OCI-LY7 (cell line): ENCODE data around the gene KPNA2. TPM values are rescaled to one million over a fixed set of nuclear protein-coding genes. Genes with fewer than 3 reads are reported as not detected.

Experiments used
- BruUV-seq: library from RNA; stranded (reverse); fragments of 400-500 nt; replicated peaks from 2 replicates; lab custom pipeline; 2021; lab: Mats Ljungman, UMichigan
- CTCF ChIA-PET: fragments of 300-600 bp; sonication (Branson Sonifier 250); formaldehyde crosslinking; loops from one replicate; lab custom pipeline; 2022; ENCODE audit warnings: antibody characterized with exemption; ENCODE audit not compliant: unreplicated experiment; lab: Charles Lee
- POLR2A ChIA-PET: fragments of 300-600 bp; sonication (Branson Sonifier 250); formaldehyde crosslinking; loops from one replicate; lab custom pipeline; 2022; ENCODE audit warnings: antibody characterized with exemption; lab: Charles Lee
- DNase-seq: peaks from one replicate; pipeline ENCODE4 v3.0.0-alpha.2; 2015; ENCODE audit warnings: low spot score
- H2AFZ ChIP-seq: fragments of 200-600 bp; sonication (generic), shearing (Covaris generic); 2 replicates; pipeline ENCODE4 v1.6.1; 2014; ENCODE audit warnings: mild to moderate bottlenecking, antibody characterized with exemption, low read length, moderate library complexity
- H3K27ac ChIP-seq: fragments of 200-600 bp; sonication (generic); 2 replicates; pipeline ENCODE4 v1.5.1; 2014; ENCODE audit warnings: mixed run types, low read depth, mild to moderate bottlenecking, moderate library complexity, low read length, inconsistent platforms; ENCODE audit not compliant: poor library complexity, severe bottlenecking
- H3K36me3 ChIP-seq: fragments of 200-600 bp; sonication (generic); 2 replicates; pipeline ENCODE4 v1.6.1; 2014; ENCODE audit warnings: mild to moderate bottlenecking, antibody characterized with exemption, low read length, moderate library complexity, mixed read lengths; ENCODE audit not compliant: insufficient read depth
- H3K4me1 ChIP-seq: fragments of 200-600 bp; sonication (generic); 2 replicates; pipeline ENCODE4 v1.5.1; 2014; ENCODE audit warnings: mild to moderate bottlenecking, low read length; ENCODE audit not compliant: insufficient read depth, poor library complexity, severe bottlenecking
- H3K4me2 ChIP-seq: fragments of 200-600 bp; sonication (generic); 2 replicates; pipeline ENCODE4 v1.6.1; 2014; ENCODE audit warnings: mild to moderate bottlenecking, low read length
- H3K4me3 ChIP-seq: fragments of 200-600 bp; sonication (generic); 2 replicates; pipeline ENCODE4 v1.5.1; 2014; ENCODE audit warnings: mild to moderate bottlenecking, low read depth, low read length; ENCODE audit not compliant: poor library complexity, severe bottlenecking
- H3K79me2 ChIP-seq: fragments of 200-600 bp; sonication (generic); 2 replicates; pipeline ENCODE4 v1.6.1; 2016; ENCODE audit warnings: low read depth, mild to moderate bottlenecking, low read length, moderate library complexity, mixed read lengths; ENCODE audit not compliant: insufficient read depth
- H3K9me2 ChIP-seq: fragments of 200-600 bp; sonication (generic); 2 replicates; pipeline ENCODE4 v1.6.1; 2016; ENCODE audit warnings: mild to moderate bottlenecking, low read length, mixed read lengths; ENCODE audit not compliant: insufficient read depth
- H3K9me3 ChIP-seq: fragments of 200-600 bp; sonication (generic); 2 replicates; pipeline ENCODE4 v1.6.1; 2014; ENCODE audit warnings: mild to moderate bottlenecking, mixed run types, low read length, mixed read lengths
- H4K20me1 ChIP-seq: fragments of 200-600 bp; sonication (generic); 2 replicates; pipeline ENCODE4 v1.6.1; 2014; ENCODE audit warnings: mild to moderate bottlenecking, antibody characterized with exemption, low read length, moderate library complexity, mixed read lengths; ENCODE audit not compliant: insufficient read depth
- EZH2phosphoT487 ChIP-seq: fragments of 200-600 bp; sonication (generic); IDR thresholded peaks from 2 replicates; pipeline ENCODE4 v1.6.1; 2018; ENCODE audit warnings: low read depth, borderline replicate concordance, mild to moderate bottlenecking, mixed run types, antibody characterized with exemption, low read length, moderate library complexity, mixed read lengths
- intact Hi-C: fragments of 100-400 bp; cut with micrococcal nuclease; formaldehyde crosslinking; loops from one replicate; pipeline ENCODE4 v1.10.0; 2022; ENCODE audit not compliant: unreplicated experiment
- total RNA-seq, 2 experiments: library from RNA; depleted of rRNA in 1 of 2; stranded (reverse); fragments of >200 nt in 1 of 2; shearing (Covaris generic) in 1 of 2; gene quantifications; 2 replicates each; pipeline ENCODE4 v1.2.3, GENCODE V29; 2014 to 2022
- TF ChIP-seq, protein P1 (sequence below): fragments of 200-600 bp; sonication (generic); conservative IDR thresholded peaks from 2 replicates; pipeline ENCODE4 v1.5.1; 2014; ENCODE audit warnings: mild to moderate bottlenecking, antibody characterized with exemption, low read length, moderate library complexity, mixed read lengths

Gene KPNA2
- total RNA-seq, 2 experiments from 2014 or later: 253 to 416 TPM

DNA sequence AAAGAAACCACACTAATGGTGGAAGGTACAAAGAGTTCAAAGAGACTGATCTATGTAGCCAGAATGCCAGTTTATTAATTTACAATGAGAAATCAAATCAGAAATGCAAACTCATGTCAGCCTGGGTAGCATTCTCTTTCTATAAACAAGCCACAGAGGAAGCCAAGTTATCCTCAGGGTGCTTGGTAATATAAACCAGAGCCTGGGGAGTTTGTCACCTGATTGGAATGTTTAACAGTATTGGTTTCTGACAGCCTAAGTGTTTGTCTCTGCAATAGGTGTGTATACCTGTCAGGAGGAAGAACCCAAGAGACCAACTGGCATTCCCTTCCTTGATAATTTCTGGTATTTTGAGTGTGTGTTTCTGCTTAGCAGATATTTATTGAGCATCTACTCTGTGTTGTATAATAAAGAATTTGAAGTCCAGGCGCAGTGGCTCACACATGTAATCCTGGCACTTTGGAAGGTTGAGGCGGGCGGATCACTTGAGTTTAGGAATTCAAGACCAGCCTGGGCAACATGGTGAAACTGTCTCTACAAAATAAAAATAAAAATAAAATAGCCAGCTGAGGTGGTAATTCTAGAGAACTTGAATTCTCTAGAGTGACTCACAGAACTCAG lies 36.1 kb upstream of the KPNA2 start:
- Histone ChIP-seq H3K9me2 (no peaks in the 10 kb centered on the region), H2AFZ (no peak overlapping the region), H3K27ac (no peak overlapping the region), H3K4me1 (peaks cover 21% of the 10 kb centered on the region), H3K36me3 (no peaks in the 10 kb centered on the region; the same call in 1 of the 2 replicates), H3K79me2 (no peaks in the 10 kb centered on the region), H3K4me3 (no peak overlapping the region), H4K20me1 (no peaks in the 10 kb centered on the region), H3K9me3 (no peaks in the 10 kb centered on the region), H3K4me2 (no peak overlapping the region)
- no peak for DNase-seq
- ChIA-PET POLR2A (interaction anchor here (0.7 to 1.4 kb wide), 2 partner anchors 20 to 702 kb away, joined by 5 to 7 read pairs; no protein-coding TSS in a partner anchor), CTCF (no interaction called here)
- TF ChIP-seq, protein P1, sequence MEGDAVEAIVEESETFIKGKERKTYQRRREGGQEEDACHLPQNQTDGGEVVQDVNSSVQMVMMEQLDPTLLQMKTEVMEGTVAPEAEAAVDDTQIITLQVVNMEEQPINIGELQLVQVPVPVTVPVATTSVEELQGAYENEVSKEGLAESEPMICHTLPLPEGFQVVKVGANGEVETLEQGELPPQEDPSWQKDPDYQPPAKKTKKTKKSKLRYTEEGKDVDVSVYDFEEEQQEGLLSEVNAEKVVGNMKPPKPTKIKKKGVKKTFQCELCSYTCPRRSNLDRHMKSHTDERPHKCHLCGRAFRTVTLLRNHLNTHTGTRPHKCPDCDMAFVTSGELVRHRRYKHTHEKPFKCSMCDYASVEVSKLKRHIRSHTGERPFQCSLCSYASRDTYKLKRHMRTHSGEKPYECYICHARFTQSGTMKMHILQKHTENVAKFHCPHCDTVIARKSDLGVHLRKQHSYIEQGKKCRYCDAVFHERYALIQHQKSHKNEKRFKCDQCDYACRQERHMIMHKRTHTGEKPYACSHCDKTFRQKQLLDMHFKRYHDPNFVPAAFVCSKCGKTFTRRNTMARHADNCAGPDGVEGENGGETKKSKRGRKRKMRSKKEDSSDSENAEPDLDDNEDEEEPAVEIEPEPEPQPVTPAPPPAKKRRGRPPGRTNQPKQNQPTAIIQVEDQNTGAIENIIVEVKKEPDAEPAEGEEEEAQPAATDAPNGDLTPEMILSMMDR: no peak
- BruUV-seq: no TSS peak
- intact Hi-C loops: no loop called here

DNA sequence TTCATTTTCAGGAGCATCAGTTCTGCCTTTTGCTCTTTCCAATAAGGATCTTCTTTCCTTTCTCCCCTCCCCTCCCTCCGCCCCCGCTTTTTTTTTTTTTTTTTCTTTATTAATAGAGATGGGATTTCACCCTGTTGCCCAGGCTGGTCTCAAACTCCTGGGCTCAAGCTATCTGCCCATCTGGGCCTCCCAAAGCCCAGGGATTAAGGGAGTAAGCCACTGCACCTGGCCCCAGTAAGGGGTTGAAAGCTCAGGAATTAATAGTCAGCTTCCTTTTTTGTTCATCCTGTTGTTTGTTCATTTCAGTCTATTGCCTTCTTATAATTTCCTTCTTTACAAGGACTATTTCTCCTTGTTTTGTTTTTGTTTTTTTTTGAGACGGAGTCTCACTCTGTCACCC lies 31.3 kb upstream of the KPNA2 start:
- H3K4me1 ChIP-seq: no peaks in the 10 kb centered on the region
- BruUV-seq: no TSS peak
- H3K9me3 ChIP-seq: no peaks in the 10 kb centered on the region
- no peak overlapping the region for H3K27ac ChIP-seq
- TF ChIP-seq EZH2phosphoT487: no peak
- TF ChIP-seq, protein P1: no peak
- ChIA-PET POLR2A (interaction anchor here (0.7 kb wide), 2 partner anchors 26 to 800 kb away, joined by 4 to 7 read pairs; no protein-coding TSS in a partner anchor), CTCF (no interaction called here)
- no peak for DNase-seq
- H3K4me3 ChIP-seq: no peak overlapping the region
- H3K36me3 ChIP-seq: no peaks in the 10 kb centered on the region
- H4K20me1 ChIP-seq: no peaks in the 10 kb centered on the region
- H3K4me2 ChIP-seq: no peak overlapping the region
- H2AFZ ChIP-seq: no peak overlapping the region
- no peaks in the 10 kb centered on the region for H3K9me2 ChIP-seq
- intact Hi-C loops: no loop called here
- no peaks in the 10 kb centered on the region for H3K79me2 ChIP-seq

DNA sequence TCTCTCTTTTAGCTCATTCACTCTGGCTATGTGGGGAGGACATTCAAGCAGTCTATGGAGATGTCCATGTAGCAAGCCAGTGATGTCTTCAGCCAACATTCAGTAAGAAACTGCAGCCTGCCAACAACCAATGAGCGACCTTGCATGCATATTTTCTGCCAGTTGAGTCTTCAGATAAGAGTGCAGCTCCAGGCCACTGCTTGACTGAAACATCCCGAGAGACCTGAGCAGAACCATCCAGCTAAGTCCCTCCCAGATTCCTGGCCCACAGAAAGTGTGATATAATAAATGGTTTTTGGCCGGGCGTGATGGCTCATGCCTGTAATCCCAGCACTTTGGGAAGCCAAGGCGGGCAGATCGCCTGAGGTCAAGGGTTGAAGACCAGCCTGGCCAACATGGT lies 28.7 kb upstream of the KPNA2 start:
- ChIA-PET CTCF (no interaction called here), POLR2A (interaction anchor here (0.5 to 1.1 kb wide), 2 partner anchors 9 to 133 kb away, joined by 5 to 6 read pairs; no protein-coding TSS in a partner anchor)
- H3K9me3 ChIP-seq: no peaks in the 10 kb centered on the region
- no peak overlapping the region for H3K27ac ChIP-seq
- no TSS peak for BruUV-seq
- no peaks in the 10 kb centered on the region for H4K20me1 ChIP-seq
- no peak for DNase-seq
- H3K4me3 ChIP-seq: no peak overlapping the region
- intact Hi-C loops: no loop called here
- TF ChIP-seq, protein P1: no peak
- no peak for TF ChIP-seq EZH2phosphoT487
- H3K36me3 ChIP-seq: no peaks in the 10 kb centered on the region
- H3K4me1 ChIP-seq: no peaks in the 10 kb centered on the region
- no peak overlapping the region for H2AFZ ChIP-seq
- H3K4me2 ChIP-seq: no peak overlapping the region
- H3K79me2 ChIP-seq: no peaks in the 10 kb centered on the region
- no peaks in the 10 kb centered on the region for H3K9me2 ChIP-seq
